Mucosa of rectum (tissue), 2 donors: Measurements from ENCODE around the gene SH2D3C.

Source experiments
- H3K27ac ChIP-seq, 2 donors: one replicate each; pipeline ENCODE4 v1.7.0; 2013; ENCODE audit warnings: inconsistent platforms in 2 of 2, low read depth in 2 of 2, low read length in 2 of 2
- H3K27me3 ChIP-seq, 2 donors: one replicate each; pipeline ENCODE4 v1.7.0; 2013; ENCODE audit warnings: low read length in 2 of 2; ENCODE audit not compliant: control insufficient read depth in 2 of 2, insufficient read depth in 2 of 2
- H3K36me3 ChIP-seq, 2 donors: one replicate each; pipeline ENCODE4 v1.7.0; 2013; ENCODE audit warnings: low read length in 2 of 2; ENCODE audit not compliant: control insufficient read depth in 2 of 2, insufficient read depth in 2 of 2
- H3K4me1 ChIP-seq, 2 donors: one replicate each; pipeline ENCODE4 v1.7.0; 2013; ENCODE audit warnings: low read length in 2 of 2, mild to moderate bottlenecking in 1 of 2; ENCODE audit not compliant: control insufficient read depth in 2 of 2, insufficient read depth in 2 of 2
- H3K4me3 ChIP-seq, 2 donors: one replicate each; pipeline ENCODE4 v1.7.0; 2013; ENCODE audit warnings: low read length in 2 of 2
- H3K9ac ChIP-seq, 2 donors: one replicate each; pipeline ENCODE4 v1.7.0; 2013; ENCODE audit warnings: low read length in 2 of 2, low read depth in 1 of 2, mild to moderate bottlenecking in 1 of 2
- H3K9me3 ChIP-seq, 2 donors: one replicate each; pipeline ENCODE4 v1.7.0; 2013; ENCODE audit warnings: low read length in 2 of 2; ENCODE audit not compliant: control insufficient read depth in 2 of 2
- donor health status: healthy.
- donor health status: Normal muscosa, but diverticular disease.

The SH2D3C gene

GRCh38 chr9:127756233-127756632, 22.2 kb downstream of the SH2D3C start:
- no peak overlapping the region for H3K9ac ChIP-seq
- H3K27me3 ChIP-seq = peaks cover 7 to 19% of the 10 kb centered on the region in 2 donors

GRCh38 chr9:127755061-127756060, 23.1 kb downstream of the SH2D3C start:
- Histone ChIP-seq H3K36me3 (peaks cover 0 to 3% of the 10 kb centered on the region in 2 donors), H3K27me3 (peaks cover 7 to 19% of the 10 kb centered on the region in 2 donors), H3K27ac (no peak overlapping the region), H3K4me1 (no peaks in the 10 kb centered on the region), H3K4me3 (no peak overlapping the region), H3K9me3 (no peaks in the 10 kb centered on the region), H3K9ac (no peak overlapping the region)

More at GRCh38 chr9:127756233-127756632, 22.2 kb downstream of the SH2D3C start:
- no peaks in the 10 kb centered on the region for H3K9me3 ChIP-seq
- no peaks in the 10 kb centered on the region for H3K4me1 ChIP-seq
- no peak overlapping the region for H3K4me3 ChIP-seq
- no peaks in the 10 kb centered on the region for H3K36me3 ChIP-seq
- no peak overlapping the region for H3K27ac ChIP-seq

GRCh38 chr9:127754099-127755060, 24.1 kb downstream of the SH2D3C start:
- Histone ChIP-seq H3K27ac (no peak overlapping the region), H3K27me3 (peaks cover 7 to 19% of the 10 kb centered on the region in 2 donors), H3K9me3 (no peaks in the 10 kb centered on the region), H3K4me1 (no peaks in the 10 kb centered on the region), H3K4me3 (no peak overlapping the region), H3K9ac (no peak overlapping the region), H3K36me3 (peaks cover 0 to 6% of the 10 kb centered on the region in 2 donors)

- Histone ChIP-seq H3K9ac (no peak overlapping the region), H3K4me3 (no peak overlapping the region), H3K27me3 (peaks cover 7 to 19% of the 10 kb centered on the region in 2 donors), H3K4me1 (no peaks in the 10 kb centered on the region), H3K9me3 (no peaks in the 10 kb centered on the region), H3K36me3 (peaks cover 0 to 10% of the 10 kb centered on the region in 2 donors), H3K27ac (no peak overlapping the region)
Observed at GRCh38 chr9:127753622-127754021, 24.8 kb downstream of the SH2D3C start.

GRCh38 chr9:127753148-127753547, 25.3 kb downstream of the SH2D3C start:
- Histone ChIP-seq H3K27me3 (peaks cover 7 to 16% of the 10 kb centered on the region in 2 donors), H3K27ac (no peak overlapping the region), H3K4me1 (no peaks in the 10 kb centered on the region), H3K9me3 (no peaks in the 10 kb centered on the region), H3K36me3 (peaks cover 0 to 10% of the 10 kb centered on the region in 2 donors), H3K9ac (no peak overlapping the region), H3K4me3 (no peak overlapping the region)

- Histone ChIP-seq H3K9me3 (no peaks in the 10 kb centered on the region), H3K9ac (no peak overlapping the region), H3K27ac (no peak overlapping the region), H3K4me1 (no peaks in the 10 kb centered on the region), H3K36me3 (peaks cover 0 to 10% of the 10 kb centered on the region in 2 donors), H3K27me3 (peaks cover 7 to 21% of the 10 kb centered on the region in 2 donors), H3K4me3 (no peak overlapping the region)
Observed at GRCh38 chr9:127751269-127752054, 27.0 kb downstream of the SH2D3C start.

- H3K4me3 ChIP-seq = no peak overlapping the region
- H3K4me1 ChIP-seq = no peaks in the 10 kb centered on the region
- H3K27me3 ChIP-seq = peaks cover 3 to 13% of the 10 kb centered on the region in 2 donors
- H3K9ac ChIP-seq = no peak overlapping the region
- H3K36me3 ChIP-seq = peaks cover 0 to 12% of the 10 kb centered on the region in 2 donors
- no peak overlapping the region for H3K27ac ChIP-seq
- no peaks in the 10 kb centered on the region for H3K9me3 ChIP-seq
Observed at GRCh38 chr9:127749090-127749787, 29.2 kb downstream of the SH2D3C start.

GRCh38 chr9:127746959-127747569, 31.4 kb downstream of the SH2D3C start:
- H3K9ac ChIP-seq = no peak overlapping the region
- peaks cover 0 to 15% of the 10 kb centered on the region in 2 donors for H3K36me3 ChIP-seq

More at GRCh38 chr9:127746959-127747569, 31.4 kb downstream of the SH2D3C start:
- no peaks in the 10 kb centered on the region for H3K9me3 ChIP-seq
- no peak overlapping the region for H3K27ac ChIP-seq
- H3K4me3 ChIP-seq = no peak overlapping the region
- no peaks in the 10 kb centered on the region for H3K4me1 ChIP-seq
- peaks cover 0 to 12% of the 10 kb centered on the region in 2 donors for H3K27me3 ChIP-seq
